Measurements from ENCODE around the gene SLC22A24. TPM values are rescaled to one million over a fixed set of nuclear protein-coding genes. Genes with fewer than 3 reads are reported as not detected.

SLC22A24 gene
- total RNA-seq, 1 experiment from 2014 or later, result not detected

- H3F3A ChIP-seq (ENCODE audit: insufficient read depth, low read depth), result no peaks in the 10 kb centered on the region
- no peaks in the 10 kb centered on the region for H3K9me2 ChIP-seq (ENCODE audit: insufficient read depth)
- no peaks in the 10 kb centered on the region for H3K79me2 ChIP-seq (ENCODE audit: low read depth)
- no peak for DNase-seq
- no peak overlapping the region for H2AFZ ChIP-seq
- no peaks in the 10 kb centered on the region for H3K9me3 ChIP-seq (ENCODE audit: insufficient read depth, low read depth)
- H3K4me3 ChIP-seq, result no peak overlapping the region
- no peak for TF ChIP-seq EZH2 (IDR thresholded peaks at IDR 0.05; ENCODE audit: low read depth)
- no peak for TF ChIP-seq CTCF (conservative IDR thresholded peaks at IDR 0.05)
- H3K27me3 ChIP-seq (ENCODE audit: insufficient read depth, low read depth), result peaks cover 72% of the 10 kb centered on the region
- H3K36me3 ChIP-seq (ENCODE audit: low read depth), result no peaks in the 10 kb centered on the region
- no TSS peak for BruUV-seq (replicated peaks)
- H3K27ac ChIP-seq, result no peak overlapping the region
- no peak overlapping the region for H3K4me2 ChIP-seq
- ChIA-PET POLR2A (ENCODE audit: unreplicated experiment) (no interaction called here), CTCF (no interaction called here)
- H4K20me1 ChIP-seq (ENCODE audit: insufficient read depth), result peaks cover 3% of the 10 kb centered on the region; the same call in 1 of the 2 replicates
- no peaks in the 10 kb centered on the region for H3K4me1 ChIP-seq (replicated peaks; ENCODE audit: insufficient read depth)
- intact Hi-C loops (cut with micrococcal nuclease; ENCODE audit: unreplicated experiment), result loop anchor here (5.0 to 10.0 kb wide), 3 partner anchors 180 to 1112 kb away; no protein-coding TSS in a partner anchor
These were observed 111.6 kb downstream of the SLC22A24 start for GRCh38 chr11:63032457-63032856.

Other genes with a start within 250 kb of the SLC22A24 start
- not detected in 2 replicates for gene CHRM1, start 222.9 kb downstream of the SLC22A24 start, total RNA-seq (2021)
- not detected in 2 replicates for gene SLC22A6, start 159.3 kb downstream of the SLC22A24 start, total RNA-seq (2021)
- not detected in 2 replicates for gene SLC22A8, start 128.4 kb downstream of the SLC22A24 start, total RNA-seq (2021)
- gene SLC22A25, start 99.4 kb upstream of the SLC22A24 start, total RNA-seq (2021), result not detected in 2 replicates
- not detected in 2 replicates for gene SLC22A9, start 225.6 kb upstream of the SLC22A24 start, total RNA-seq (2021)

All from PC-9 (cell line).